Neural cell (in vitro differentiated cells): ENCODE results near the gene CFAP58. TPM values are rescaled to one million over a fixed set of nuclear protein-coding genes. Genes with fewer than 3 reads are reported as not detected.

ENCODE experiments used
- H2AFZ ChIP-seq: fragments of 200-600, 300-800 bp; sonication (generic), shearing (Covaris generic); 2 replicates; pipeline ENCODE4 v1.6.0; 2014; ENCODE audit warnings: low read depth, mild to moderate bottlenecking, antibody characterized with exemption, low read length, moderate library complexity
- H3F3A ChIP-seq: fragments of 200-600 bp; shearing (Covaris generic); 2 replicates; pipeline ENCODE4 v1.6.1; 2016; ENCODE audit warnings: mild to moderate bottlenecking, moderate library complexity, mixed read lengths, antibody characterized with exemption, low read length; ENCODE audit not compliant: insufficient read depth, poor library complexity, severe bottlenecking
- H3K27ac ChIP-seq: fragments of 200-600, 300-800 bp; sonication (generic), shearing (Covaris generic); 2 replicates; pipeline ENCODE4 v1.5.1; 2014; ENCODE audit warnings: mild to moderate bottlenecking, low read length, moderate library complexity
- H3K27me3 ChIP-seq: fragments of 300-800, 200-600 bp; sonication (generic), shearing (Covaris generic); 2 replicates; pipeline ENCODE4 v1.6.0; 2014; ENCODE audit warnings: mild to moderate bottlenecking, low read depth, low read length, moderate library complexity; ENCODE audit not compliant: insufficient read depth
- H3K36me3 ChIP-seq: fragments of 300-800, 200-600 bp; sonication (generic), shearing (Covaris generic); 2 replicates; pipeline ENCODE4 v1.5.1; 2014; ENCODE audit warnings: mild to moderate bottlenecking, antibody characterized with exemption, low read length, moderate library complexity; ENCODE audit not compliant: insufficient read depth
- H3K4me2 ChIP-seq: fragments of 300-800, 200-600 bp; sonication (generic), shearing (Covaris generic); 2 replicates; pipeline ENCODE4 v1.6.0; 2014; ENCODE audit warnings: mild to moderate bottlenecking, low read length
- H3K4me3 ChIP-seq: fragments of 300-800, 200-600 bp; sonication (generic), shearing (Covaris generic); 2 replicates; pipeline ENCODE4 v1.5.1; 2014; ENCODE audit warnings: mild to moderate bottlenecking, low read length, moderate library complexity
- H3K79me2 ChIP-seq: fragments of 200-600 bp; shearing (Covaris generic); replicated peaks from 2 replicates; pipeline ENCODE4 v1.6.0; 2014; ENCODE audit warnings: mild to moderate bottlenecking, low read length, moderate library complexity; ENCODE audit not compliant: insufficient read depth
- H3K9ac ChIP-seq: fragments of 300-800, 200-600 bp; sonication (generic), shearing (Covaris generic); 2 replicates; pipeline ENCODE4 v1.6.1; 2016; ENCODE audit warnings: mild to moderate bottlenecking, low read length, mixed read lengths
- H3K9me2 ChIP-seq: fragments of 200-600 bp; shearing (Covaris generic); 2 replicates; pipeline ENCODE4 v1.6.1; 2016; ENCODE audit warnings: mild to moderate bottlenecking, low read length, mixed read lengths; ENCODE audit not compliant: insufficient read depth
- H3K9me3 ChIP-seq: fragments of 200-600, 300-800 bp; sonication (generic), shearing (Covaris generic); 2 replicates; pipeline ENCODE4 v1.6.1; 2016; ENCODE audit warnings: mild to moderate bottlenecking, mixed run types, low read length, moderate library complexity, mixed read lengths
- H4K20me1 ChIP-seq: fragments of 200-600 bp; shearing (Covaris generic); 2 replicates; pipeline ENCODE4 v1.6.1; 2016; ENCODE audit warnings: mild to moderate bottlenecking, mixed run types; ENCODE audit not compliant: insufficient read depth
- CTCF ChIP-seq: fragments of 450-650 bp; IDR thresholded peaks from 2 replicates; pipeline ENCODE4 v1.5.1; 2014; ENCODE audit warnings: antibody characterized with exemption, mild to moderate bottlenecking, moderate library complexity; ENCODE audit not compliant: poor library complexity, severe bottlenecking
- EP300 ChIP-seq: fragments of 450-650 bp; conservative IDR thresholded peaks from 2 replicates; pipeline ENCODE4 v1.6.1; 2014; ENCODE audit warnings: antibody characterized with exemption, mild to moderate bottlenecking, moderate library complexity; ENCODE audit not compliant: poor library complexity, severe bottlenecking
- EZH2 ChIP-seq: fragments of 200-600, 300-800 bp; shearing (Covaris generic), sonication (generic); IDR thresholded peaks from 2 replicates; pipeline ENCODE4 v1.6.1; 2014; ENCODE audit warnings: antibody characterized with exemption, low read length, borderline replicate concordance, mild to moderate bottlenecking; ENCODE audit not compliant: insufficient read depth, poor library complexity, severe bottlenecking
- MXI1 ChIP-seq: fragments of 450-650 bp; conservative IDR thresholded peaks from 2 replicates; pipeline ENCODE4 v1.6.1; 2014; ENCODE audit warnings: antibody characterized with exemption, mild to moderate bottlenecking; ENCODE audit not compliant: poor library complexity, severe bottlenecking
- POLR2AphosphoS5 ChIP-seq: IDR thresholded peaks from 2 replicates; pipeline ENCODE4 v1.6.1; 2012
- RAD21 ChIP-seq: fragments of 450-650 bp; conservative IDR thresholded peaks from 2 replicates; pipeline ENCODE4 v1.6.1; 2014; ENCODE audit warnings: antibody characterized with exemption, mild to moderate bottlenecking, moderate library complexity
- REST ChIP-seq: IDR thresholded peaks from 2 replicates; pipeline ENCODE4 v1.6.1; 2012; ENCODE audit warnings: borderline replicate concordance
- SMC3 ChIP-seq: fragments of 450-650 bp; conservative IDR thresholded peaks from 2 replicates; pipeline ENCODE4 v1.6.1; 2014; ENCODE audit warnings: antibody characterized with exemption, mild to moderate bottlenecking, moderate library complexity; ENCODE audit not compliant: poor library complexity
- TAF1 ChIP-seq: IDR thresholded peaks from 2 replicates; pipeline ENCODE4 v1.6.1; 2012; ENCODE audit warnings: low read depth
- polyA plus RNA-seq: library from polyadenylated mRNA; depleted of rRNA; stranded (reverse); fragments of >200 nt; gene quantifications from 2 replicates; pipeline ENCODE4 v1.2.3, GENCODE V29; 2014

The CFAP58 gene
- polyA plus RNA-seq, 1 donor from 2014 or later: not detected

DNA sequence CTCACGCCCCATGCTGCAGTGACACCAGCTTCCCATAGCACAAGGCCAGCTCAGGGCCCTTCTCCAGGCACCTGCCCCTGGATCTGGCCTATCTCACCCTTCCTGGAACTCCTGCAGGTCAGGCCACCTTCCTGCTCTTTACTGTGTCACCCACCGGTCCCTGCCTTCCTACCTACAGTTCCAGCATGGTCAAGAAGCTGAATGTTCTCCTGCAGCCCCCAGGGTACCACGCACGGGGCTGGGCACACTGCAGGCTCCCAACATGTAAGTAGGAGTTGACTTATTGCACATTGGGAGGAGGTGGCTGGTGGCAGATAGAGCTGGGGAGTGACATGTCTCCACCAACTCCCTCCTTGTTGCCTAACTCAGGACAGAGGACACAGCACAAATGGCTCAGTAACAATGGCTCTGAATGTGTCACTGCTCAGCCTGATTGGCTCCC is 29.9 kb upstream of the CFAP58 start (continued):
- TF ChIP-seq REST (no peak), POLR2AphosphoS5 (no peak)

DNA sequence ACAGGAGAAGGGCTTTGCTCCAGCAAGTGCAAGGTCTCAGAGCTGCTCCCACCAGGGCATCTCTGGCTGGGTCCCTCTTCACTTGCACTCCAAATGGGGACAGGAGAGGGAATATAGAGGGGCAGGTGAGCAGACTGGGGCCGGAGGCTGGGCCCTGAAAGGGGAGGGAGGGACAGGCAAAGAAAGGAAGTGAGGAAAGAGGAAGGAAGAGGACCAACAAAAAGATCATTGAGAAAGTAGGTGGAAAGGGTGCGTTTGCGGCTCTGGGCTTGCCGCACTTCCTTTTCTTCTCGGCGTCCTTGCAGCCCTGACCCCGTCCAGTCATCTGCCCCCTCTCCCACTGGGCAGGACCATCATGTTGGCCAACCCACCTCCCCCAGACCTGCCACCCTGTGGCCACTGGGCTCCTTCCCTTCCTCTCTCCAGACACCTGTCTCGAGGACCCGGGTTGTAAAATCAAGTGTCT is 29.4 kb upstream of the CFAP58 start:
- H3K27me3 ChIP-seq: peaks cover 6% of the 10 kb centered on the region
- H3K36me3 ChIP-seq: no peaks in the 10 kb centered on the region
- TF ChIP-seq MXI1 (no peak), CTCF (no peak), REST (no peak), EP300 (no peak), RAD21 (no peak), POLR2AphosphoS5 (no peak), EZH2 (no peak), TAF1 (no peak), SMC3 (no peak)
- H3K4me2 ChIP-seq: no peak overlapping the region
- no peak overlapping the region for H3K27ac ChIP-seq
- H3K9me3 ChIP-seq: no peaks in the 10 kb centered on the region
- H3K79me2 ChIP-seq: peaks cover 19% of the 10 kb centered on the region
- H3K9ac ChIP-seq: no peak overlapping the region
- H3K4me3 ChIP-seq: no peak overlapping the region
- H3K9me2 ChIP-seq: no peaks in the 10 kb centered on the region
- H4K20me1 ChIP-seq: no peaks in the 10 kb centered on the region
- no peaks in the 10 kb centered on the region for H3F3A ChIP-seq
- no peak overlapping the region for H2AFZ ChIP-seq
